ENCODE measurements around the gene ATG2B. TPM values are rescaled to one million over a fixed set of nuclear protein-coding genes. Genes with fewer than 3 reads are reported as not detected.

Gene ATG2B
- total and polyA plus RNA-seq, 2 donors (not counting 1 experiment from before 2014, with no cell fraction given) = 8.1 to 39.6 TPM

- H3K4me3 Mint-ChIP-seq = no peak overlapping the region
- H3K4me1 Mint-ChIP-seq = no peaks in the 10 kb centered on the region
- H2AFZ ChIP-seq (ENCODE audit: insufficient read depth, low read depth, low read length, poor library complexity, severe bottlenecking) = no peak overlapping the region
- H3K27me3 ChIP-seq (replicated peaks in 1 of 4; ENCODE audit: control extremely low read depth in 1 of 4, control insufficient read depth in 3 of 4, insufficient read depth in 4 of 4, low read length in 3 of 4) = peaks cover 0 to 4% (median 0%) of the 10 kb centered on the region in 4 experiments
- H3K4me1 ChIP-seq (ENCODE audit: control insufficient read depth in 2 of 2, insufficient read depth in 2 of 2, low read length in 2 of 2) = no peaks in the 10 kb centered on the region
- no peaks in the 10 kb centered on the region for H4K20me1 ChIP-seq (ENCODE audit: control insufficient read depth, insufficient read depth, low read length, poor library complexity, severe bottlenecking)
- DNase-seq = no peak
- intact Hi-C loops (cut with micrococcal nuclease) = no loop called here
- CTCF ChIA-PET = no interaction called here
- H3K27ac ChIP-seq (ENCODE audit: low read length in 2 of 2) = no peak overlapping the region
- WGBS (ENCODE audit: insufficient coverage) = 91% methylated on average over 15 of the region's 16 CpGs
- no peak overlapping the region for H3K4me2 ChIP-seq (replicated peaks; ENCODE audit: low read depth, low read length, poor library complexity, severe bottlenecking)
- H3K9ac ChIP-seq (ENCODE audit: low read length) = no peak overlapping the region
- no peak overlapping the region for H3K27ac Mint-ChIP-seq
- no peak for ATAC-seq (ENCODE audit: low read depth)
- H3K36me3 ChIP-seq (replicated peaks in 1 of 2; ENCODE audit: control extremely low read depth in 1 of 2, control insufficient read depth in 1 of 2, extremely low read depth in 1 of 2, insufficient read depth in 2 of 2, low read length in 1 of 2) = no peaks in the 10 kb centered on the region
- TF ChIP-seq EZH2 (IDR thresholded peaks at IDR 0.05; ENCODE audit: borderline replicate concordance, insufficient read depth, low read depth, low read length, poor library complexity, severe bottlenecking) (no peak), CTCF (IDR thresholded peaks at IDR 0.05) (no peak)
- no peak overlapping the region for H3K4me3 ChIP-seq (ENCODE audit: control extremely low read depth in 1 of 5, extremely low read depth in 1 of 5, insufficient read depth in 1 of 5, low read depth in 2 of 5, low read length in 4 of 5)
- no peaks in the 10 kb centered on the region for H3K9me3 Mint-ChIP-seq (ENCODE audit: insufficient read depth)
- POLR2A ChIA-PET = no interaction called here
- peaks cover 0 to 2% (median 0%) of the 10 kb centered on the region in 3 donors for H3K9me3 ChIP-seq (ENCODE audit: control extremely low read depth in 1 of 3, control insufficient read depth in 2 of 3, insufficient read depth in 1 of 3, low read length in 2 of 3)
- peaks cover 10% of the 10 kb centered on the region for H3K27me3 Mint-ChIP-seq
- no peaks in the 10 kb centered on the region for H3K79me2 ChIP-seq (ENCODE audit: control insufficient read depth, insufficient read depth, low read length)
Observed at GRCh38 chr14:96261772-96262655, 101.1 kb downstream of the ATG2B start.

- Histone ChIP-seq H3K27ac (ENCODE audit: low read length in 2 of 2) (no peak overlapping the region), H3K27me3 (replicated peaks in 1 of 4; ENCODE audit: control extremely low read depth in 1 of 4, control insufficient read depth in 3 of 4, insufficient read depth in 4 of 4, low read length in 3 of 4) (peaks cover 0 to 4% (median 2%) of the 10 kb centered on the region in 4 experiments), H2AFZ (ENCODE audit: insufficient read depth, low read depth, low read length, poor library complexity, severe bottlenecking) (no peak overlapping the region), H3K4me3 (ENCODE audit: control extremely low read depth in 1 of 5, extremely low read depth in 1 of 5, insufficient read depth in 1 of 5, low read depth in 2 of 5, low read length in 4 of 5) (no peak overlapping the region), H3K4me2 (replicated peaks; ENCODE audit: low read depth, low read length, poor library complexity, severe bottlenecking) (no peak overlapping the region), H4K20me1 (ENCODE audit: control insufficient read depth, insufficient read depth, low read length, poor library complexity, severe bottlenecking) (no peaks in the 10 kb centered on the region), H3K79me2 (ENCODE audit: control insufficient read depth, insufficient read depth, low read length) (no peaks in the 10 kb centered on the region), H3K9me3 (ENCODE audit: control extremely low read depth in 1 of 3, control insufficient read depth in 2 of 3, insufficient read depth in 1 of 3, low read length in 2 of 3) (peaks cover 0 to 2% (median 0%) of the 10 kb centered on the region in 3 donors), H3K36me3 (replicated peaks in 1 of 2; ENCODE audit: control extremely low read depth in 1 of 2, control insufficient read depth in 1 of 2, extremely low read depth in 1 of 2, insufficient read depth in 2 of 2, low read length in 1 of 2) (no peaks in the 10 kb centered on the region), H3K9ac (ENCODE audit: low read length) (no peak overlapping the region), H3K4me1 (ENCODE audit: control insufficient read depth in 2 of 2, insufficient read depth in 2 of 2, low read length in 2 of 2) (no peaks in the 10 kb centered on the region)
- intact Hi-C loops (cut with micrococcal nuclease) = no loop called here
- ChIA-PET POLR2A (no interaction called here), CTCF (no interaction called here)
- H3K9me3 Mint-ChIP-seq (ENCODE audit: insufficient read depth) = no peaks in the 10 kb centered on the region
- peaks cover 17% of the 10 kb centered on the region for H3K27me3 Mint-ChIP-seq
- DNase-seq (no peak), ATAC-seq (ENCODE audit: low read depth) (no peak)
- TF ChIP-seq EZH2 (IDR thresholded peaks at IDR 0.05; ENCODE audit: borderline replicate concordance, insufficient read depth, low read depth, low read length, poor library complexity, severe bottlenecking) (no peak), CTCF (IDR thresholded peaks at IDR 0.05) (no peak)
- no peak overlapping the region for H3K4me3 Mint-ChIP-seq
- no peak overlapping the region for H3K27ac Mint-ChIP-seq
- WGBS (ENCODE audit: insufficient coverage) = 83% methylated on average over 1 of the region's 5 CpGs
- H3K4me1 Mint-ChIP-seq = no peaks in the 10 kb centered on the region
Observed at GRCh38 chr14:96261053-96261452, 102.1 kb downstream of the ATG2B start.
